ENCODE data around the gene ENOX1. TPM values are rescaled to one million over a fixed set of nuclear protein-coding genes. Genes with fewer than 3 reads are reported as not detected.

The ENOX1 gene
- total and polyA plus RNA-seq, 2 of the 13 experiments (the other 11 are each of a cell fraction or from before 2014, with no cell fraction given) = not detected

DNA sequence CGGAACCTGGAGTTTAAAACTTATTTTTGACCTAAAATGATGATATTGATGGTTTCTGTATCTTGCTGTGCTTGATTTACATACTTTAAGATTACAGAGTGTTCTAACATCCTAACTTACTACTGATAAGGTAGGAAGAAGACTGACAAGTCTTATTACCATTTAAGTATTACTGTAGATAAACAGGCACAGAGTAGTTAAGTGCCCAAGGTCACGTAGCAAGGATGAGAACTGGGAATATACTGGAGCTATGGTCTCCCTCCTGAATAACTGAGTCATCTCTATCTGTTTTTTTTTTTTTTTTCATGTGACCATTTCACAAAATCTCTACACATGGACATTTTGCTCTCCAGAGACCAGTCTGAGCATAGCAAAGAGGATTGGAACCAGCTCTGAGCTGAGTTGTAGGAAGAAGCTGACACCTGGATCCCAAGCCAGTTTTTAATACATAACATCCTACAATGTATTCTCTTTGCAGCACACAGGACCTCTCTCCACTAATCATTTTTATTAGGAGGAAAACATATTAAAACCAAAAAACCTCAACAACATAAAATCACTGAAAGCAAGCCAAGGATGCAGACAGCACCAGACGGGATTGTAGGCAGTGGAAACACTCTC lies 589.9 kb downstream of the ENOX1 start:
- FAIRE-seq = no peak
- no peak overlapping the region for H3K4me3 ChIP-seq (replicated peaks in 1 of 3; ENCODE audit: insufficient read depth in 1 of 3, low read depth in 2 of 3, low read length in 3 of 3)
- no peak overlapping the region for H3K4me2 ChIP-seq (ENCODE audit: low read depth, low read length)
- 0 out of 2 replicates have a peak, but pooled peaks cover 3% of the 10 kb centered on the region for H3K9me3 ChIP-seq (ENCODE audit: low read length)
- H3K79me2 ChIP-seq (ENCODE audit: insufficient read depth, low read length) = no peaks in the 10 kb centered on the region
- WGBS (ENCODE audit: low lambda C conversion rate) = 0% methylated on average over 3 of the region's 3 CpGs
- H3K4me1 ChIP-seq (ENCODE audit: insufficient read depth, low read length) = no peaks in the 10 kb centered on the region
- intact Hi-C loops (cut with micrococcal nuclease; ENCODE audit: unreplicated experiment) (no loop called here), in situ Hi-C loops (cut with HindIII; ENCODE audit: extremely low pct_ligation_motif_present, low pct_unique_long_range_greater_than_20kb) (no loop called here)
- ChIA-PET CTCF (ENCODE audit: low intra/inter-chr PET ratio, low total read pairs) (no interaction called here), POLR2A (no interaction called here)
- no peaks in the 10 kb centered on the region for H3K36me3 ChIP-seq (replicated peaks in 1 of 2; ENCODE audit: control insufficient read depth in 1 of 2, insufficient read depth in 2 of 2, low read length in 2 of 2)
- no peak overlapping the region for H3K27ac ChIP-seq (ENCODE audit: extremely low read length, insufficient read depth, low read length)
- H4K20me1 ChIP-seq (ENCODE audit: insufficient read depth, low read length) = no peaks in the 10 kb centered on the region
- DNase-seq (ENCODE audit: low spot score) = no peak
- no TSS peak for BruUV-seq (replicated peaks)
- H3K27me3 ChIP-seq (ENCODE audit: control insufficient read depth in 1 of 2, insufficient read depth in 2 of 2, low read length in 2 of 2) = no peaks in the 10 kb centered on the region
- no peak overlapping the region for H2AFZ ChIP-seq (ENCODE audit: low read length)
- no peak for ATAC-seq
- H3K9ac ChIP-seq (ENCODE audit: insufficient read depth, low read depth, low read length) = no peak overlapping the region
- TF ChIP-seq ZSCAN5A (CRISPR knock-in tag; IDR thresholded peaks at IDR 0.05; ENCODE audit: borderline replicate concordance) (no peak), CENPX (CRISPR knock-in tag; IDR thresholded peaks at IDR 0.05) (no peak), SIX4 (CRISPR knock-in tag; IDR thresholded peaks at IDR 0.05) (no peak), SPEN (CRISPR knock-in tag; IDR thresholded peaks at IDR 0.05; ENCODE audit: low read depth) (no peak), KDM2A (CRISPR knock-in tag; IDR thresholded peaks at IDR 0.05; ENCODE audit: borderline replicate concordance, low read depth) (no peak), ZBTB4 (CRISPR knock-in tag; IDR thresholded peaks at IDR 0.05; ENCODE audit: borderline replicate concordance) (no peak), ZNF296 (CRISPR knock-in tag; conservative IDR thresholded peaks at IDR 0.05) (no peak), ZNF503 (CRISPR knock-in tag; IDR thresholded peaks at IDR 0.05) (no peak), ZNF562 (CRISPR knock-in tag; IDR thresholded peaks at IDR 0.05; ENCODE audit: borderline replicate concordance) (no peak), IRX3 (CRISPR knock-in tag; IDR thresholded peaks at IDR 0.05; ENCODE audit: borderline replicate concordance, low read depth) (no peak), ZNF883 (CRISPR knock-in tag; IDR thresholded peaks at IDR 0.05; ENCODE audit: not compliant biosample characterization) (no peak), DPF2 (CRISPR knock-in tag; IDR thresholded peaks at IDR 0.05; ENCODE audit: borderline replicate concordance, low read depth) (no peak), SAFB2 (CRISPR knock-in tag; IDR thresholded peaks at IDR 0.05; ENCODE audit: borderline replicate concordance, low read depth) (no peak)
- TF ChIP-seq, protein P1, sequence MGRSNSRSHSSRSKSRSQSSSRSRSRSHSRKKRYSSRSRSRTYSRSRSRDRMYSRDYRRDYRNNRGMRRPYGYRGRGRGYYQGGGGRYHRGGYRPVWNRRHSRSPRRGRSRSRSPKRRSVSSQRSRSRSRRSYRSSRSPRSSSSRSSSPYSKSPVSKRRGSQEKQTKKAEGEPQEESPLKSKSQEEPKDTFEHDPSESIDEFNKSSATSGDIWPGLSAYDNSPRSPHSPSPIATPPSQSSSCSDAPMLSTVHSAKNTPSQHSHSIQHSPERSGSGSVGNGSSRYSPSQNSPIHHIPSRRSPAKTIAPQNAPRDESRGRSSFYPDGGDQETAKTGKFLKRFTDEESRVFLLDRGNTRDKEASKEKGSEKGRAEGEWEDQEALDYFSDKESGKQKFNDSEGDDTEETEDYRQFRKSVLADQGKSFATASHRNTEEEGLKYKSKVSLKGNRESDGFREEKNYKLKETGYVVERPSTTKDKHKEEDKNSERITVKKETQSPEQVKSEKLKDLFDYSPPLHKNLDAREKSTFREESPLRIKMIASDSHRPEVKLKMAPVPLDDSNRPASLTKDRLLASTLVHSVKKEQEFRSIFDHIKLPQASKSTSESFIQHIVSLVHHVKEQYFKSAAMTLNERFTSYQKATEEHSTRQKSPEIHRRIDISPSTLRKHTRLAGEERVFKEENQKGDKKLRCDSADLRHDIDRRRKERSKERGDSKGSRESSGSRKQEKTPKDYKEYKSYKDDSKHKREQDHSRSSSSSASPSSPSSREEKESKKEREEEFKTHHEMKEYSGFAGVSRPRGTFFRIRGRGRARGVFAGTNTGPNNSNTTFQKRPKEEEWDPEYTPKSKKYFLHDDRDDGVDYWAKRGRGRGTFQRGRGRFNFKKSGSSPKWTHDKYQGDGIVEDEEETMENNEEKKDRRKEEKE (IDR thresholded peaks at IDR 0.05) = no peak

All from HepG2 (cell line).